Suprapubic skin (tissue), 4 donors: ENCODE data around the gene PPP1R15B. TPM values are rescaled to one million over a fixed set of nuclear protein-coding genes. Genes with fewer than 3 reads are reported as not detected.
A peak's percentile ranks its signal among the peaks of the same experiment; 100 is the strongest.

Source experiments
- DNase-seq, 2 donors: peaks; one replicate each; pipeline ENCODE4 v3.0.0-alpha.2; 2019; ENCODE audit warnings: low spot score in 2 of 2
- H3K27ac ChIP-seq: fragments of 200-600 bp; sonication (generic); one replicate; pipeline ENCODE4 v1.5.1; 2019
- H3K27me3 ChIP-seq: fragments of 200-600 bp; sonication (generic); one replicate; pipeline ENCODE4 v1.5.1; 2019
- H3K36me3 ChIP-seq: fragments of 200-600 bp; sonication (generic); one replicate; pipeline ENCODE4 v1.5.1; 2019
- H3K4me1 ChIP-seq: fragments of 200-600 bp; sonication (generic); one replicate; pipeline ENCODE4 v1.5.1; 2019
- H3K4me3 ChIP-seq: fragments of 200-600 bp; sonication (generic); one replicate; pipeline ENCODE4 v1.5.1; 2019; ENCODE audit warnings: mild to moderate bottlenecking
- H3K9me3 ChIP-seq: fragments of 200-600 bp; sonication (generic); one replicate; pipeline ENCODE4 v1.5.1; 2019
- EP300 ChIP-seq: sonication (generic); formaldehyde crosslinking; IDR thresholded peaks from one replicate; pipeline ENCODE4 v1.6.1; 2017; ENCODE audit warnings: antibody characterized with exemption
- POLR2A ChIP-seq, 2 donors: fragments of 450-650 bp; IDR thresholded peaks; one replicate each; pipeline ENCODE4 v1.6.1; 2017; ENCODE audit warnings: antibody characterized with exemption in 2 of 2, mild to moderate bottlenecking in 2 of 2, moderate library complexity in 2 of 2
- POLR2AphosphoS5 ChIP-seq, 3 donors: sonication (generic); formaldehyde crosslinking; IDR thresholded peaks; one replicate each; pipeline ENCODE4 v1.6.1; 2017; ENCODE audit warnings: antibody characterized with exemption in 3 of 3
- WGBS: methylation state at CpG from one replicate; pipeline ENCODE4 v1.1.5; 2018; 5-methylcytosine and 5-hydroxymethylcytosine counted together
- total RNA-seq, 4 donors: library from RNA; depleted of rRNA; stranded (reverse); fragments of >200 nt; gene quantifications; one replicate each; pipeline ENCODE4 v1.1.0, GENCODE V29; 2016
- TF ChIP-seq, protein P1 (sequence below), 2 donors: fragments of 200-600 bp in 1 of 2; fragments of 450-650 bp in 1 of 2; sonication (generic) in 1 of 2; IDR thresholded peaks; one replicate each; pipeline ENCODE4 v1.5.1; 2016 to 2019; ENCODE audit warnings: antibody characterized with exemption in 2 of 2, mild to moderate bottlenecking in 1 of 2, moderate library complexity in 1 of 2

Gene PPP1R15B
- total RNA-seq, 4 donors from 2014 or later: 51.2 to 66.4 (median 56.7) TPM

DNA sequence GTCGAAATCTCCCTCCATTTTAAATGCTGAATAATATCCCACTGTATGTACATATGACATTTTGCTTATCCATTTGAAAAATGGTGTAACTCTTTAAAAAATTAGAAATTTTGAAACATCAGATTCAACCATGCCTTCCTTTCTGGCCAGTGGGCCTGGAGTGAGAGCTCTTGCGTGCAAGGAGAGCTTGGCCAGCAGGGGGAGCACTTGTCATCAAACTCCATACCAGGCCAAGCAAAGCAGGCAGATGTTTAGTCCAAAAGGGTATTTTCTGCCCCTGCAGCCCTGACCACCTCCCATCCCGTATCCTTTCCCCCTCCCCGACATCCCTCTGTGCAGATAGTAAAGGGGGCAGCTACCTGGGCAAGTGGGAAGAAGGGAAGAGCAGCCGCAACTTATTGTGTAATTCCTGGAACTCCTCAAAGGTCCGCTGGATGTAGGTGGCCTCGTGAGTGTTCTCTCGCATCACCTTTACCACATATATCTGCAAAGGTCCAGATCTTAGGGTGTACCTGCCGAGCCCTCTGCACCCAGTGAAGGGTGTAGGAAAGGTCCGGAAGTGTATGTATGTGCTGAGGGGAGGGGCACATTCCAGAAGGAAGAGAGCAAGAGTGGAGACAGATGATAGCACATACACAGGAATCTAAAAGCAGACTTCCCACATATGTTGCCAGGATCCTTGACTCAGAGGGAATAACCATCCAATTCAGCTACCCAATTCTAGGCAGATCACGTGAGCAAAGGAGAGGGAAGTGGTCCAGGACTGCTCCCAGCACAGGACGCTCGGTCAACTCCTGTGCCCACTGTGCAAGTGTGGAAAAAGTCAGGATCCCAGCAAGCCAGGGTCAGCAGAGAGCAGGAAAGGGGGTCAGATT is 19.9 kb upstream of the PPP1R15B start:
- Histone ChIP-seq H3K9me3 (no peaks in the 10 kb centered on the region), H3K27ac (no peak overlapping the region), H3K27me3 (no peaks in the 10 kb centered on the region), H3K36me3 (peaks cover 59% of the 10 kb centered on the region), H3K4me3 (no peak overlapping the region), H3K4me1 (peaks cover 33% of the 10 kb centered on the region)
- peak; percentile 89 to 91 for DNase-seq
- TF ChIP-seq POLR2AphosphoS5 (IDR thresholded peaks at IDR 0.05) (no peak), EP300 (no peak), POLR2A (IDR thresholded peaks at IDR 0.05) (no peak)
- TF ChIP-seq, protein P1, sequence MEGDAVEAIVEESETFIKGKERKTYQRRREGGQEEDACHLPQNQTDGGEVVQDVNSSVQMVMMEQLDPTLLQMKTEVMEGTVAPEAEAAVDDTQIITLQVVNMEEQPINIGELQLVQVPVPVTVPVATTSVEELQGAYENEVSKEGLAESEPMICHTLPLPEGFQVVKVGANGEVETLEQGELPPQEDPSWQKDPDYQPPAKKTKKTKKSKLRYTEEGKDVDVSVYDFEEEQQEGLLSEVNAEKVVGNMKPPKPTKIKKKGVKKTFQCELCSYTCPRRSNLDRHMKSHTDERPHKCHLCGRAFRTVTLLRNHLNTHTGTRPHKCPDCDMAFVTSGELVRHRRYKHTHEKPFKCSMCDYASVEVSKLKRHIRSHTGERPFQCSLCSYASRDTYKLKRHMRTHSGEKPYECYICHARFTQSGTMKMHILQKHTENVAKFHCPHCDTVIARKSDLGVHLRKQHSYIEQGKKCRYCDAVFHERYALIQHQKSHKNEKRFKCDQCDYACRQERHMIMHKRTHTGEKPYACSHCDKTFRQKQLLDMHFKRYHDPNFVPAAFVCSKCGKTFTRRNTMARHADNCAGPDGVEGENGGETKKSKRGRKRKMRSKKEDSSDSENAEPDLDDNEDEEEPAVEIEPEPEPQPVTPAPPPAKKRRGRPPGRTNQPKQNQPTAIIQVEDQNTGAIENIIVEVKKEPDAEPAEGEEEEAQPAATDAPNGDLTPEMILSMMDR (IDR thresholded peaks at IDR 0.05): peak; percentile 75 to 89
- WGBS: 46% methylated on average over 11 of the region's 13 CpGs

DNA sequence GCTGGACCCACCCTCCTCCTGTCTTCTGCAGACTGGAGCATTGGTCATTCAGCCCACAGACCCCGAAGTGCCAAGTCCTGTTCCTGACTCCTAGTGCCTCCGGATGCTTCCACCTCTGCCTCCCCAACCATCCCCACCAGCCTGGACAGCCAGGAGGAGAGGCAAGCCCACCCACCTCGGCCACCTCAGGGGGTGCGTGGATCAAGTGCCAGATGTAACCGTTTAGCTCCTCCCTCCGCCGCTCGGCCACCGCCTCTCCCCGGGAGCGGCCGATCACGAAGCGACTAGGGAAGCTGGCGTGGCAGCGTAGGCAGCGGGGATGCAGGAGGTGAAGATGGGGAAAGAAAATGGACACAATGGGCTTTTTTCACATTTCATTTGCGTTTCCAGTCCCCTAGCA is 18.1 kb upstream of the PPP1R15B start:
- Histone ChIP-seq H3K36me3 (peaks cover 67% of the 10 kb centered on the region), H3K27me3 (no peaks in the 10 kb centered on the region), H3K9me3 (no peaks in the 10 kb centered on the region), H3K4me3 (no peak overlapping the region), H3K4me1 (peaks cover 20% of the 10 kb centered on the region), H3K27ac (no peak overlapping the region)
- 88% methylated on average over 18 of the region's 18 CpGs for WGBS
- peak in 1 of 2 donors; percentile 59 for DNase-seq
- no peak for TF ChIP-seq POLR2AphosphoS5 (IDR thresholded peaks at IDR 0.05)
- TF ChIP-seq EP300: no peak

- DNase-seq: no peak
- peaks cover 54% of the 10 kb centered on the region for H3K36me3 ChIP-seq
- peaks cover 24% of the 10 kb centered on the region for H3K4me1 ChIP-seq
- H3K27ac ChIP-seq: no peak overlapping the region
- no peaks in the 10 kb centered on the region for H3K27me3 ChIP-seq
- H3K9me3 ChIP-seq: no peaks in the 10 kb centered on the region
- TF ChIP-seq POLR2AphosphoS5 (IDR thresholded peaks at IDR 0.05) (no peak), POLR2A (IDR thresholded peaks at IDR 0.05) (no peak), EP300 (no peak)
- TF ChIP-seq, protein P1 (IDR thresholded peaks at IDR 0.05): no peak
- WGBS: 88% methylated on average over 9 of the region's 9 CpGs
- H3K4me3 ChIP-seq: no peak overlapping the region
Observed at GRCh38 chr1:204426971-204427701, 15.5 kb upstream of the PPP1R15B start.

GRCh38 chr1:204426474-204426873 is 14.9 kb upstream of the PPP1R15B start:
- Histone ChIP-seq H3K27ac (no peak overlapping the region), H3K9me3 (no peaks in the 10 kb centered on the region), H3K4me3 (no peak overlapping the region), H3K27me3 (no peaks in the 10 kb centered on the region), H3K36me3 (peaks cover 55% of the 10 kb centered on the region), H3K4me1 (peaks cover 17% of the 10 kb centered on the region)
- DNase-seq: no peak
- no peak for TF ChIP-seq POLR2A (IDR thresholded peaks at IDR 0.05)
- TF ChIP-seq EP300: no peak
- TF ChIP-seq POLR2AphosphoS5 (IDR thresholded peaks at IDR 0.05): no peak
- TF ChIP-seq, protein P1 (IDR thresholded peaks at IDR 0.05): no peak
- 95% methylated on average over 2 of the region's 2 CpGs for WGBS

DNA sequence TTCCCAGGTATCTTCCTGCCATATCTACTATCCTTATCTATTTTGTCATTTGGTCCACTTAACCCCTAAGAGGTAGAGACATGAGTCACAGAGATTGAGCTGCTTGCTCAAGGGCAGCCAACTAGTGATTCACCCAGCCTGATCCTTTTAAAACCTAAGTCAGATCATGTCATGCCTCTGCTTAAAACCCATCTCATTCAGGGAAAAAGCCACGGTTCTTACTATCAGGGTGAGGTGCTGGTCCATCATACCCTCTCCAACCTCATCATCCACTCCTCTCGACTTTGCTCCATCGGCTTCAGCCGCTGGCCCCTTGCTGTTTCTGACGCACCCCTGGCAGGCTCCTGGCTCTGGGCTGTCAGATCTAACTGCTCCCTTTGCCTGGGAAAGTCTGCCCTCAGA is 14.4 kb upstream of the PPP1R15B start:
- 87% methylated on average over 5 of the region's 5 CpGs for WGBS
- no peak overlapping the region for H3K27ac ChIP-seq
- TF ChIP-seq EP300 (no peak), POLR2AphosphoS5 (IDR thresholded peaks at IDR 0.05) (no peak), POLR2A (IDR thresholded peaks at IDR 0.05) (no peak)
- TF ChIP-seq, protein P1 (IDR thresholded peaks at IDR 0.05): no peak
- H3K27me3 ChIP-seq: no peaks in the 10 kb centered on the region
- H3K9me3 ChIP-seq: no peaks in the 10 kb centered on the region
- H3K4me3 ChIP-seq: no peak overlapping the region
- peaks cover 55% of the 10 kb centered on the region for H3K36me3 ChIP-seq
- H3K4me1 ChIP-seq: peaks cover 13% of the 10 kb centered on the region
- DNase-seq: no peak
